GDM1 (cell line): Measurements from ENCODE around the gene TAMM41.
"Not testable (repeated sequence)": the region's sequence is repeated elsewhere in the genome, so short reads cannot be mapped to it uniquely, and the experiment has no call there.

ENCODE experiments used
- DNase-seq: peaks from one replicate; lab custom pipeline; 2025; lab: John Stamatoyannopoulos, UW

TAMM41 gene

GRCh38 chr3:11846281-11847266 is at the start of gene TAMM41:
Gene TAMM41 (minus strand): TSS chr3:11846885. CDS start chr3:11846636, 249 bp downstream.
- peak; percentile 88 for DNase-seq

GRCh38 chr3:11878837-11879236 is 32.2 kb upstream of the TAMM41 start:
- DNase-seq: no peak

DNA sequence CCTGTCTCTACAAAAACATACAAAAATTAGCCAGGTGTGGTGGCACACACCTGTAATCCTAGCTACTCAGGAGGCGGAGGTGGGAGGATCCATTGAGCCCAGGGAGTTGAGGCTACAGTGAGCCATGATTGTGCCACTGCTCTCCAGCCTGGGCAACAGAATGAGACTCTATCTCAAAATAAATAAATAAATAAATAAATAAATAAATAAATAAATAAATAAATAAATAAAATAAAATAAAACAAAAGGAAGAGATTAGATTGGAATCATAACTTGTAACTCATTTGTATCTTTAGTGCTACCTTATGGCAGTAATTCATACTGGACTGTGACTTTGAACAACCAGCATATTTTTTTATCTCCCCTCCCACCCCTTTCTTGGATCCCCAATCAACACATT is 28.0 kb upstream of the TAMM41 start:
- DNase-seq: not testable (repeated sequence)

DNA sequence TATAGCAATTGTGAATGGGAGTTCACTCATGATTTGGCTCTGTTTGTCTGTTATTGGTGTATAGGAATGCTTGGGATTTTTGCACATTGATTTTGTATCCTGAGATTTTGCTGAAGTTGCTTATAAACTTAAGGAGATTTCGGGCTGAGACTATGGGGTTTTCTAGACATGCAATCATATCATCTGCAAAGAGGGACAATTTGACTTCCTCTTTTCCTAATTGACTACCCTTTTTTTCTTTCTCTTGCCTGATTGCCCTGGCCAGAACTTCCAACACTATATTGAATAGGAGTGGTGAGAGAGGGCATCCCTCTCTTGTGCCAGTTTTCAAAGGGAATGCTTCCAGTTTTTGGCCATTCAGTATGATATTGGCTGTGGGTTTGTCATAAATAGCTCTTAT is 17.1 kb upstream of the TAMM41 start:
- DNase-seq: not testable (repeated sequence)

DNA sequence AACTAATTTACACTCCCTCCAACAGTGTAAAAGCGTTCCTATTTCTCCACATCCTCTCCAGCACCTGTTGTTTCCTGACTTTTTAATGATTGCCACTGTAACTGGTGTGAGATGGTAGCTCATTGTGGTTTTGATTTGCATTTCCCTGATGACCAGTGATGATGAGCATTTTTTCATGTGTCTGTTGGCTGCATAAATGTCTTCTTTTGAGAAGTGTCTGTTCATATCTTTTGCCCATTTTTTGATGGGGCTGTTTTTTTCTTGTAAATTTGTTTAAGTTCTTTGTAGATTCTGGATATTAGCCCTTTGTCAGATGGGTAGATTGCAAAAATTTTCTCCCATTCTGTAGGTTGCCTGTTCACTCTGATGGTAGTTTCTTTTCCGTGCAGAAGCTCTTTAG is 15.9 kb upstream of the TAMM41 start:
- not testable (repeated sequence) for DNase-seq

DNA sequence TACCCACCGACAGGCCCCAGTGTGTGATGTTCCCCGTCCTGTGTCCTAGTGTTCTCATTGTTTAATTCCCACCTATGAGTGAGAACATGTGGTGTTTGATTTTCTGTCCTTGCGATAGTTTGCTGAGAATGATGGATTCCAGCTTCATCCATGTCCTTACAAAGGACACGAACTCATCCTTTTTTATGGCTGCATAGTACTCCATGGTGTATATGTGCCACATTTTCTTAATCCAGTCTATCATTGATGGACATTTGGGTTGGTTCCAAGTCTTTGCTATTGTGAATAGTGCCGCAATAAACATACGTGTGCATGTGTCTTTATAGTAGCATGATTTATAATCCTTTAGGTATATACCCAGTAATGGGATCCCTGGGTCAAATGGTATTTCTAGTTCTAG is 15.5 kb upstream of the TAMM41 start:
- DNase-seq: not testable (repeated sequence)

DNA sequence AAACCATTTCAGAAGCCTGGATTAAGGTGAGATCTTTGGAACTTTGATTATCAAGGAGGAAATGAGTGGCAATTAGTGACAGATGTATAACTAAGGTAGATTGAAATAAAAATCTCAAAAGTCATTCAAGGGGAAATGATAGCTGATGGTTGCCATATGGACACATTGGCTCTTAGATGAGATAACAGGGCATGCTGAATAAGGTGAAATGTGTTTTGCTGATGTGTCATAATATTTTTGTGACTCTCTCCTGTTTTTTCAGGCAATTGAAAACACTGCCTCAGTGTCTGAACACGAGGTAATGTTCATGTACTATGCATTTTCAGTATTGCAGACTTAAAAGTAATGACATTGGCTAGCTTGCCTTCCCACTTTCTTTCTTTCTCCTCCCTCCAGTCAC is 13.5 kb upstream of the TAMM41 start:
- DNase-seq: not testable (repeated sequence)

DNA sequence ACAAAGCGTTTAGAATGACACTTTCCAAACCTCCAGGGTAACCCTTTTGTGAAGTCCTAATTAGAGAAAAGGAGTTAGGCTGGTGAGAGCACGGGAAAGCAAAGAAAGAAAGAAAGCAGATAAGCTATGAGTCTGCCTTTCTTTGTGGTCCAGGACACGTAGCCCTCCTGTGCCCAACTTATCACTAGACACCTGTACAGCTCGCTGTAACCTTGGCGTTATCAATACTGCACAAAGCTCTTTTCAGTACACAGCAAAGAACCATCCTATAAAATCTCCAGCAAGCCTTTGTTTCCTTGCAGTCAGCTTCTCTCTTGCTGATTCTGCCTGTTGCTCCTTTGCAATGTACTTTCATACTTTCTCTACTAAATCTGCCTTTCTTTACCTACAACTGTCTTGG is 6.8 kb upstream of the TAMM41 start:
- DNase-seq: no peak

DNA sequence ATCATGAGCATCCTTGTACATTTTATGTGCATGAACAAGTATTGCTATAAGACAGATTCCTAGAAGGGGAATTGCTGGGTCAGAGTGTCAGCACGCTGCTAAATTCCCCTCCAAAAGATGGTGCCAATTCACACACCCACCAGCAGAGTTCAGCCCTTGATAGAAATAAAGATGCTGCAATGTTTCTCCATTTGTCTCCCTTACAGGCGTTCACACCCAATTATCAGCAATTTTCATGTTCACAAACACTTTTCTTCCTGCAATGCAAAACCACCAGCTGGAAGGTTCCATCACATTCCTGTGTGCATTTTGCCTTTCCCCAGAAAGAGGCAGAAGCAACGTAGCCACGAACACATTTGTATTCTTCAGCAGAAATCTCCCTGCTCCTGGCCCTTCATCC is 3.3 kb upstream of the TAMM41 start:
- DNase-seq: no peak

DNA sequence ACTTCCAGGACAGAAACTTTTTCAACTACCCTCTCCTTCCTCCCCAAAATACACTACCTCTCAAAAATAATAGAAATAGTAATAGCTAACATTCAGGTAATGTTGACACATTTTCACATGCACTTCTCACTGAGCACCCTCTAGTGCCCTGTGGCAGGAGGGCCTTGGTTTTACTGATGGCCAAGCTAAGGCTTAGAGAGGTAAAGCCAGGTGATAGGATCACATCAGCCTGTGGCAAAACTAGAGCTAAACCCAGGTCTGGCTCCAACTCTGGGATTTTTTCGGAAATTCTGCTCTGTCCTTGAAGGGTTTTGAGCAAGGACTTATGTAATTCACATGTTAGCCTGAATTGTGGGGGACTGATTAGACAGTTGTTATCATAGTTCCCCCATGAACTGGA is 922 bp upstream of the TAMM41 start:
- DNase-seq: no peak

DNA sequence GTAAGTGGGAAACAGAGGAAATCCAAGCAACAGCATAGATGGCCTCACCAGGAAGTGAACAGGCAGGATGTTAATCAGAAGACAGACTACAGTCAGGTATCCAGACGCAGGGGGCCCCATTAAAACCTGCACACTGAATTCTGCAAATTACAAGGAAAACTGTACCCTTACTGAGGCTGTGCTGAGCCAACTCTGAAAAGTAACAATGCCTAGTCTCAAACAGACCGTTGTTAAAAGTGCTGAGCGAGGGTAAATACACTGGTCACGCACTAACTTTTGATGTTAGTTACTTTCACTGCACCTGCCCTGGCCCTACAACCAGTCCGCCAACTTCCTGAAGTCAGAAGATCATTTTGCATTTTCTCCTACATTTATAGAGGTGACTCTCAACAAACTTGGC is 1.0 kb downstream of the TAMM41 start:
- no peak for DNase-seq

- no peak for DNase-seq
Observed at GRCh38 chr3:11844891-11845290, 1.8 kb downstream of the TAMM41 start.

- DNase-seq: no peak
Observed at GRCh38 chr3:11835028-11835639, 11.6 kb downstream of the TAMM41 start.

DNA sequence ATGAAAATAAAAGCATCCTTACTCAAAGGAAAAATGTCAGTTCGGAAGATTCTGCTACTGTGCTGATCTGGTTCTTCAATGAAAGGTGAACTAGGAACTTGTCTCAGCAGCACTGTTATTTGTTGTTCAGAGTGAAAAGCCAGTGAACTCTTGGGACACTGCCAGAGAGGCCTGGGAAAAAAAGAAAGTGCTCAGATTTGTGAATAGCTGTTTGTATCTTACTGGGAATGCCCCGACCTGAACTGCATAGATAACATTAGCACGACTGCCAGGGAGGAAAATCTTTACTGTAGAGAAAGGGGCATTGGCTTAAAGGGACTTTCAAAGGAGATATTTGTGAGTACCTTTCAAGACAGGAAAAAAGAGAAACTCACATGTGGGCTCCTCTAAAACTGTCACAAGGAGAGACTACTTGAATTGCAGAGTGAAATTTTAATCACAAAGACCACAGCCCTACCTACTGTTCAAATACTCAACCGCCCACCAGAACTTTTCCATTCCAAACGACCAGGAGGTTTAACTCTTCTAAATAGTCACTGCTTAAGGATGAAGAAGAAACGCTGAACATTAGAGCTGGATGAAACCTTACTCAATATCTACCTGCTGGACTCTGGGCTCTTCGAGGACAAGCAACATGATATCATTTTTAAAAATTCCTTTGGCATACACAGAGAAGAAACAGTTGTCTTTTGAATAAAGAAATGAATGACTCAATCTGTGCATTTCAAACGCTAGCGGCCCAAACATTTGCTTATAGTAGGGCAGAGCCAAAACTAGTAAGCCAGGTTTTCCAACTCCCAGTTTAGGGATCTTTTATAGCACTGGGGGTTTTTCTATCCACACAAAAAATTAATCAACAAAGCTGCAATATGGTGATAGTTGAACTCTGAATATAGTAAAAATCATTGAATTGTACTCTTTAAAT is 13.4 kb downstream of the TAMM41 start:
- DNase-seq: no peak

DNA sequence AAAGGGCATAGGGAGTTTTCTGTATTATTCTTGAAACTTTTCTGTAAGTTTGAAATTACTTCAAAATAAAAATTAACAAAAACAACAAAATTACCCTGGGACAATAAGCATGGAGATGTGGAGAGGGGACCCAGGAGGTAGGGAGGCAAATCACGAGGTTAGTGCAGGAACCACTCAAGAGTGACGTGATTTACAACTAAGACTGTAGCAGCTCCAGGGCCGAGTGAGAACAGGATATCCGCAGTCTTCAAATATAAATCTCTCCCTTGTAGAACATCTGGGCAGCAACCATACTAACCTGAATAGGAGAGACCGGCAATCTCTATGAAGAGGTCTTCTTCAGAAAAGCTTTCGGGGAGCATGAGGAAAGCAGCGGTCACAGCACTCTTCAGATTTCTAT is 17.3 kb downstream of the TAMM41 start:
- no peak for DNase-seq

DNA sequence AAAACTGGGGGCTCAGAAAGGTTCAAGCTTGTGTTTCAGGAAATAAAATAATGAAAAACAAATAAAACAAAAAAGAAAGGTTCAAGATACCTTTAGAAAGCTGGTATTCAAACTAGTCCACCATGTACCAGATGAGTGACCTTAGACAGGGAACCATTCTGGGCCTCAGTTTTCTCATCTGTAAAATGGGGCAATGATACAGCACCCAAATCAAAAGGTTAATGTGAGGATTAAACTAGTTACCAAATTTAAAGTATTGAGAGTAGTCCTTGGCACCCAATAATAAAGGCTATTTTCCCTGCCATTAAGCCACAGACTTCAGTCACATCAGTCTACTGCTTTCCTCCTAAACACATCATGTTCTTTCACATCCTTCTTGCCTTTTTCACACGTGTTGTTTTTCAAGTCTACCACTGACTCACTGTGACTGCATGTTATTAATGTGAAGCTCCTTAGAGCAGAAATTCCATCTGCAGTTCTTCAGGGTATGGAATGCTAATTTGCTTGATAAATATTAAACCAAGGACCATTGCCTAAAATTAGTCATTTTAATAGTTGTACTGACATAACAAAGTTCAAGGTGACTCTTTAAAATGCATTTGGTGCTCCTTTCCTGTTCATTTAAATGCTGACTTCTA is 19.9 kb downstream of the TAMM41 start:
- DNase-seq: no peak

- no peak for DNase-seq
Observed at GRCh38 chr3:11825301-11825700, 21.4 kb downstream of the TAMM41 start.

DNA sequence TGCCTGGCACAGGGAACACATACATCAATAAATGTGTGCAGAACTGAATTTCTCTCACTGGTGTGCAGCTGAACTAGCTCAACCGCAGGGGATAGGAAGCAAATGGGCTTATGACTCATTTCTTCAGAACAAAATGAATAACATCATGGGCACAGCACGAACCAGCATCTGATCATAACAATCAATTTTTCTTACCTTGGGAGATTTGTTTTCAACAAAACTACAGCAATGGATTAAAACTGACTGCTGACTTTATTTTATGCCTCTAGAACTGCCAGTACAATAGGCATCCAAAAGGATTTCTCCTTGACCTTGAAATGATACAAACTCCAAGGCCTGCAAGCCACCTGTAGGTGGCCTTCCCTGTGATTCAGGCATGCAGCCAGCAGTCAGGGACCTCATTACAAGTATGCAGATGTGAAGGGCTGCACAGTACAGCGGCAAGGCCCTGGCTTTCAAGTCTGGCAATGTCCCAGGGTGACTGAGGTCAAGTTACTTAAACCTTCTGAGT is 26.1 kb downstream of the TAMM41 start:
- no peak for DNase-seq

- DNase-seq: no peak
Observed at GRCh38 chr3:11819146-11819689, 27.5 kb downstream of the TAMM41 start.

DNA sequence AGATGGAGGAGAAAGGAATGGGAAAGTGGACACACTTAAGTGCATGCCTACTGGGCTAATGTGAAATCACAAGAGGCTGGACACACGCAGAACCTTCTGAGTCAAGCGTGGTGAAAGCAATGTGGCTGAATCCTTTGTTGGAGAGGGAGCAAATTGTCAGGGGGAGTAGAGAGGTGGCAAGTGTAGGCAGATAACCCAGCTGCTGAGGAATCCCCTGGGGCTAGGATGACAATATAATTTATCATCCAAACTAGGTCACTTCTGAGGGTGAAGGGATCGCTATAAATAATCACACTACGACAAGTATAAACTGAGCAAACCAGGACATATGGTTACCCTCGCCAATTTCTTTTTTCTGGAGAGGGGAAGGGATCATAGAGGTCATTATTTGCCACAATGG is 28.7 kb downstream of the TAMM41 start:
- no peak for DNase-seq

DNA sequence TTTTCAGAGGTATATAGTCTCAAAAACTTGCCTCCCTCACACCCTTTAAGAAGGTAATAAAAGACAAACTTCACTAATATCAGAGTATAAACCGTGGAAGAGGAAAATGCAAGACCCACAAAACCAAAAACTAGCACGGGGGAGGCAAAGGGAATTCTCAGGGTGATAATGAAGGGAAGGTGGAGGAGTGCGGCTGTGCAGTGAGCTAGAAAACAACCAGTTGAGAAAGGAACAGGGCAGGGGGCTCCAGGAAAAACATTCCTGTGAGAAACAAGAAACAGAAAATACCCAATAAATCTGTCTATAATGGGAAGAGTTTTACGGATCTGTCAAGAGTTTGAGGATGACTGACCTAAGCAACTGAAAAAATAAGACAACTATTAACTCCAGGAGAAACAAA is 31.6 kb downstream of the TAMM41 start:
- DNase-seq: no peak
